Stomach (tissue), 4 donors: ENCODE results near the gene MBD6.

ENCODE experiments used
- POLR2AphosphoS5 ChIP-seq, 3 donors: sonication (generic); formaldehyde crosslinking; IDR thresholded peaks; one replicate each; pipeline ENCODE4 v1.6.1; 2016; ENCODE audit warnings: antibody characterized with exemption in 3 of 3
- TF ChIP-seq, protein P1 (sequence below), 7 experiments: fragments of 450-650 bp in 4 of 7; fragments of 200-600 bp in 3 of 7; sonication (generic) in 3 of 7; IDR thresholded peaks; one replicate each; pipeline ENCODE4 v1.5.1; 2016 to 2019; ENCODE audit warnings: antibody characterized with exemption in 7 of 7, control low read depth in 2 of 7, mild to moderate bottlenecking in 1 of 7

DNA sequence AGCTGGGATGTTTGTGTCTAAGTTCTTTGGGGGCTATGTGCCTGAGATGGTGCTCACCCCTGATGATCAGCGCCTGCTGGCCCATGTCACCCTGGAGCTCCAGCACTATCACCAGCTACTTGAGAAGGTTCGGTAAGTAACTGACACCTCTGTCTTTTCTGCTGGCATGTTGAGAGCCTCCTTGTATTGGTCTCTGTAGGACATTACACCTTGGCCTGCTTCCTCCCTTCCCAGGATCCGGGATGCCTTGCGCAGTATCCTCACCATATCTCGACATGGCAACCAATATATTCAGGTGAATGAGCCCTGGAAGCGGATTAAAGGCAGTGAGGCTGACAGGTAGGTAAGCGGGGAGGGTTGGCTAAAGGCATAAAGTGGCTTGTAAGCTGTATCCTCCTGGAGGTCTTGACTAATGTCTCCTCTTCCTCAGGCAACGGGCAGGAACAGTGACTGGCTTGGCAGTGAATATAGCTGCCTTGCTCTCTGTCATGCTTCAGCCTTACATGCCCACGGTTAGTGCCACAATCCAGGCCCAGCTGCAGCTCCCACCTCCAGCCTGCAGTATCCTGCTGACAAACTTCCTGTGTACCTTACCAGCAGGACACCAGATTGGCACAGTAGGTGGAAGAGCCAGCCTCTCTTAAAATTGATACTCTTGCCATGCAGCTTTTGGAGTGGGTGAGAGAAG is 7.8 kb upstream of the MBD6 start:
- TF ChIP-seq, protein P1, sequence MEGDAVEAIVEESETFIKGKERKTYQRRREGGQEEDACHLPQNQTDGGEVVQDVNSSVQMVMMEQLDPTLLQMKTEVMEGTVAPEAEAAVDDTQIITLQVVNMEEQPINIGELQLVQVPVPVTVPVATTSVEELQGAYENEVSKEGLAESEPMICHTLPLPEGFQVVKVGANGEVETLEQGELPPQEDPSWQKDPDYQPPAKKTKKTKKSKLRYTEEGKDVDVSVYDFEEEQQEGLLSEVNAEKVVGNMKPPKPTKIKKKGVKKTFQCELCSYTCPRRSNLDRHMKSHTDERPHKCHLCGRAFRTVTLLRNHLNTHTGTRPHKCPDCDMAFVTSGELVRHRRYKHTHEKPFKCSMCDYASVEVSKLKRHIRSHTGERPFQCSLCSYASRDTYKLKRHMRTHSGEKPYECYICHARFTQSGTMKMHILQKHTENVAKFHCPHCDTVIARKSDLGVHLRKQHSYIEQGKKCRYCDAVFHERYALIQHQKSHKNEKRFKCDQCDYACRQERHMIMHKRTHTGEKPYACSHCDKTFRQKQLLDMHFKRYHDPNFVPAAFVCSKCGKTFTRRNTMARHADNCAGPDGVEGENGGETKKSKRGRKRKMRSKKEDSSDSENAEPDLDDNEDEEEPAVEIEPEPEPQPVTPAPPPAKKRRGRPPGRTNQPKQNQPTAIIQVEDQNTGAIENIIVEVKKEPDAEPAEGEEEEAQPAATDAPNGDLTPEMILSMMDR (IDR thresholded peaks at IDR 0.05) = no peak
- TF ChIP-seq POLR2AphosphoS5 (IDR thresholded peaks at IDR 0.05) = no peak
